ENCODE measurements around the gene GALP.

GRCh38 chr19:56131651-56132050 is 44.2 kb upstream of the GALP start:
- TF ChIP-seq CTCF (IDR thresholded peaks at IDR 0.05) (no peak), POLR2A (IDR thresholded peaks at IDR 0.05) (no peak), EP300 (IDR thresholded peaks at IDR 0.05) (no peak)
